Measurements from ENCODE around the gene STAG1.

Gene STAG1

DNA sequence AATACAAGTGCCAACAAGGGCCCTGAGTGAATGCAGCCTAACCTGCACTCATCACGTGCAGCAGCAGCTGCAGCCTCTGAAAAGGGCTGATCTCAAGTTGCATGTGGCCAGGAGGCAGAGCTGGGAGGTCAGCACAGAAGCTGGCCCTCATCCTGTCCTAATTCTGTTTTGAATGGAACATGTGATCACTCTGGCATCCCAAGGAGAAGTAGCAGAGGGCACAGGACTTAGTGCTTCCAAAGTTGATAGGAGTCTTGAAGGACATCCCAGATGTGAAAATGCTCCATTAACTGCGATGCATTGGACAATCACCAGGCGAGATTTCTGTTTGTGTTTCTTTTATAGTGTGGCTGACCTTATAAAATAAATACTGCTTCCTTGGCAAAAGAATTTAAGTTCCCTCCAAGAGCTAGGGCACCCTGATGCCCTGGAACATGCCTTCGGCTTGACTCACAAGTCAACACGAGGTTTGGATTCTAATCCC, 31.6 kb upstream of the STAG1 start:
- H4K20me1 ChIP-seq (ENCODE audit: insufficient read depth, low read length, poor library complexity, severe bottlenecking): no peaks in the 10 kb centered on the region
- H3K4me1 ChIP-seq (ENCODE audit: insufficient read depth, low read length, poor library complexity, severe bottlenecking): peaks cover 20% of the 10 kb centered on the region
- no peak for TF ChIP-seq EZH2phosphoT487 (IDR thresholded peaks at IDR 0.05; ENCODE audit: borderline replicate concordance)
- TF ChIP-seq, protein P1, sequence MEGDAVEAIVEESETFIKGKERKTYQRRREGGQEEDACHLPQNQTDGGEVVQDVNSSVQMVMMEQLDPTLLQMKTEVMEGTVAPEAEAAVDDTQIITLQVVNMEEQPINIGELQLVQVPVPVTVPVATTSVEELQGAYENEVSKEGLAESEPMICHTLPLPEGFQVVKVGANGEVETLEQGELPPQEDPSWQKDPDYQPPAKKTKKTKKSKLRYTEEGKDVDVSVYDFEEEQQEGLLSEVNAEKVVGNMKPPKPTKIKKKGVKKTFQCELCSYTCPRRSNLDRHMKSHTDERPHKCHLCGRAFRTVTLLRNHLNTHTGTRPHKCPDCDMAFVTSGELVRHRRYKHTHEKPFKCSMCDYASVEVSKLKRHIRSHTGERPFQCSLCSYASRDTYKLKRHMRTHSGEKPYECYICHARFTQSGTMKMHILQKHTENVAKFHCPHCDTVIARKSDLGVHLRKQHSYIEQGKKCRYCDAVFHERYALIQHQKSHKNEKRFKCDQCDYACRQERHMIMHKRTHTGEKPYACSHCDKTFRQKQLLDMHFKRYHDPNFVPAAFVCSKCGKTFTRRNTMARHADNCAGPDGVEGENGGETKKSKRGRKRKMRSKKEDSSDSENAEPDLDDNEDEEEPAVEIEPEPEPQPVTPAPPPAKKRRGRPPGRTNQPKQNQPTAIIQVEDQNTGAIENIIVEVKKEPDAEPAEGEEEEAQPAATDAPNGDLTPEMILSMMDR (conservative IDR thresholded peaks at IDR 0.05; ENCODE audit: low read length): no peak
- H2AFZ ChIP-seq (ENCODE audit: low read length): no peak overlapping the region
- H3K4me2 ChIP-seq (ENCODE audit: low read depth, low read length, poor library complexity, severe bottlenecking): no peak overlapping the region
- H3K9me3 ChIP-seq (ENCODE audit: insufficient read depth, low read depth, low read length): no peaks in the 10 kb centered on the region
- no peaks in the 10 kb centered on the region for H3K9me2 ChIP-seq (replicated peaks; ENCODE audit: low read depth, low read length)
- no peaks in the 10 kb centered on the region for H3K27me3 ChIP-seq (ENCODE audit: insufficient read depth, low read length, poor library complexity, severe bottlenecking)
- no peaks in the 10 kb centered on the region for H3K36me3 ChIP-seq (ENCODE audit: insufficient read depth, low read length)
- H3K79me2 ChIP-seq (ENCODE audit: insufficient read depth, low read length): no peaks in the 10 kb centered on the region
- no peak overlapping the region for H3K9ac ChIP-seq (ENCODE audit: low read depth, low read length, poor library complexity, severe bottlenecking)
- no peak overlapping the region for H3K4me3 ChIP-seq (ENCODE audit: low read length, poor library complexity, severe bottlenecking)
- H3F3A ChIP-seq (ENCODE audit: low read depth): no peaks in the 10 kb centered on the region

DNA sequence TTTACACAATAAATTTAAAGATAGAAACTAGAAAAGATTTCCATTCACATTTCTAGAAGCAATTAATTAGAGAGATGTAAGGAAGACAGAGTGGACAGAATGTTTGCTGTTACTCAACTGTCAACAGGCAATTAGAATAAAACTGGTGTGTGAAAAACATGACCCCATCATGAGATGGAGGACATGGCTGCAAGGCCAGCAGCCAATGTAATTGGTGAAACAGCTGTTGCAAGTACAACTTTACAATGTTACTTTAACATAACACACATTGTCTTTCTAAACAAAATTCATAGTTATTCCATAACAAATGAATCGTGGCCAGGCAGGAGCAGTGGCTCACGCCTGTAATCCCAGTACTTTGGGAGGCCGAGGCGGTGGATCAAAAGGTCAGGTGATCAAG, 28.6 kb upstream of the STAG1 start:
- Histone ChIP-seq H2AFZ (ENCODE audit: low read length) (no peak overlapping the region), H3K79me2 (ENCODE audit: insufficient read depth, low read length) (no peaks in the 10 kb centered on the region), H3K4me1 (ENCODE audit: insufficient read depth, low read length, poor library complexity, severe bottlenecking) (peaks cover 7% of the 10 kb centered on the region), H4K20me1 (ENCODE audit: insufficient read depth, low read length, poor library complexity, severe bottlenecking) (no peaks in the 10 kb centered on the region), H3F3A (ENCODE audit: low read depth) (no peaks in the 10 kb centered on the region), H3K9me2 (replicated peaks; ENCODE audit: low read depth, low read length) (no peaks in the 10 kb centered on the region), H3K9ac (ENCODE audit: low read depth, low read length, poor library complexity, severe bottlenecking) (no peak overlapping the region), H3K9me3 (ENCODE audit: insufficient read depth, low read depth, low read length) (no peaks in the 10 kb centered on the region), H3K4me3 (ENCODE audit: low read length, poor library complexity, severe bottlenecking) (no peak overlapping the region), H3K36me3 (ENCODE audit: insufficient read depth, low read length) (no peaks in the 10 kb centered on the region), H3K4me2 (ENCODE audit: low read depth, low read length, poor library complexity, severe bottlenecking) (no peak overlapping the region), H3K27me3 (ENCODE audit: insufficient read depth, low read length, poor library complexity, severe bottlenecking) (no peaks in the 10 kb centered on the region)
- TF ChIP-seq, protein P1 (conservative IDR thresholded peaks at IDR 0.05; ENCODE audit: low read length): no peak
- no peak for TF ChIP-seq EZH2phosphoT487 (IDR thresholded peaks at IDR 0.05; ENCODE audit: borderline replicate concordance)

DNA sequence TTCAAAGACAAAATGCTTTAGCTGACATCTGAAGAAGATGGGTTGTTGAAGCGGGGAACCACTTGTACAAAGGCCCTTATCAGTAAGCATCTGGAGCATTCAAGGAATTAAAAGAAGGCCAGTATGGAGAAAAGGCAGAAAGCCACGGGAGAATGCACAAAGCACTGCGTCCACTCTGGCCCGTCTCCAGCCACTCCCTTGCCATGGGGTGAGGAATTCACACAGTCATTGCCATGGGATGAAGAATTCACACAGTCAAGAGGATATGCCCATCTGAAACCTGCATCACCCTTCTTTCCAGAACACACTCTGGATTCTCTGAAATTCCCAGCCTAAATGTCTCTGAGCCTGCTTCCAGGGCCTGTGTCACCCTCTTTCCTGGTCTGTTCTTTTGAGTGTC, 26.7 kb upstream of the STAG1 start:
- Histone ChIP-seq H3K4me1 (ENCODE audit: insufficient read depth, low read length, poor library complexity, severe bottlenecking) (no peaks in the 10 kb centered on the region), H4K20me1 (ENCODE audit: insufficient read depth, low read length, poor library complexity, severe bottlenecking) (no peaks in the 10 kb centered on the region), H3F3A (ENCODE audit: low read depth) (no peaks in the 10 kb centered on the region), H3K9ac (ENCODE audit: low read depth, low read length, poor library complexity, severe bottlenecking) (no peak overlapping the region), H3K27me3 (ENCODE audit: insufficient read depth, low read length, poor library complexity, severe bottlenecking) (no peaks in the 10 kb centered on the region), H3K9me2 (replicated peaks; ENCODE audit: low read depth, low read length) (no peaks in the 10 kb centered on the region), H2AFZ (ENCODE audit: low read length) (no peak overlapping the region), H3K9me3 (ENCODE audit: insufficient read depth, low read depth, low read length) (no peaks in the 10 kb centered on the region), H3K36me3 (ENCODE audit: insufficient read depth, low read length) (no peaks in the 10 kb centered on the region), H3K4me3 (ENCODE audit: low read length, poor library complexity, severe bottlenecking) (no peak overlapping the region), H3K4me2 (ENCODE audit: low read depth, low read length, poor library complexity, severe bottlenecking) (no peak overlapping the region), H3K79me2 (ENCODE audit: insufficient read depth, low read length) (no peaks in the 10 kb centered on the region)
- TF ChIP-seq EZH2phosphoT487 (IDR thresholded peaks at IDR 0.05; ENCODE audit: borderline replicate concordance): no peak
- TF ChIP-seq, protein P1 (conservative IDR thresholded peaks at IDR 0.05; ENCODE audit: low read length): no peak

All from Loucy (cell line).